IMR-90 (cell line): ENCODE results near the gene KLK1. TPM values are rescaled to one million over a fixed set of nuclear protein-coding genes. Genes with fewer than 3 reads are reported as not detected.

Experiments
- ATAC-seq: fragments of 200-7000 bp; cut with Tn5 transposase; 2 replicates; pipeline ENCODE4 v1.9.1; 2020; ENCODE audit warnings: low read depth, mild to moderate bottlenecking, moderate library complexity
- BruUV-seq: library from RNA; stranded (reverse); fragments of 400-500 nt; replicated peaks from 2 replicates; lab custom pipeline; 2021; lab: Mats Ljungman, UMichigan
- CTCF ChIA-PET: fragments of 300-600 bp; formaldehyde crosslinking; extraction: SDS; loops from one replicate; lab custom pipeline; 2021; ENCODE audit warnings: antibody characterized with exemption; lab: Yijun Ruan, JAX
- POLR2A ChIA-PET: fragments of 300-600 bp; sonication (Branson Sonifier 250); formaldehyde crosslinking; loops from one replicate; lab custom pipeline; 2022; ENCODE audit warnings: antibody characterized with exemption; ENCODE audit not compliant: unreplicated experiment; lab: Charles Lee
- DNase-seq: peaks from one replicate; pipeline ENCODE4 v3.0.0; 2013
- H2AFZ ChIP-seq: replicated peaks from 2 replicates; pipeline ENCODE3; 2013; ENCODE audit warnings: low read length, mild to moderate bottlenecking; ENCODE audit not compliant: poor library complexity
- H2AK5ac ChIP-seq: 2 replicates; pipeline ENCODE4 v1.6.1; 2013; ENCODE audit warnings: low read depth, low read length, inconsistent platforms
- H2AK9ac ChIP-seq: replicated peaks from 2 replicates; pipeline ENCODE3; 2013; ENCODE audit warnings: mild to moderate bottlenecking, low read depth, low read length, moderate library complexity; ENCODE audit not compliant: poor library complexity
- H2BK120ac ChIP-seq: 2 replicates; pipeline ENCODE4 v1.6.1; 2013; ENCODE audit warnings: low read depth, low read length, inconsistent platforms
- H2BK15ac ChIP-seq: 3 replicates; pipeline ENCODE4 v1.6.1; 2013; ENCODE audit warnings: low read depth, low read length, inconsistent platforms
- H2BK20ac ChIP-seq: 2 replicates; pipeline ENCODE4 v1.6.1; 2013; ENCODE audit warnings: low read depth, mild to moderate bottlenecking, inconsistent platforms, low read length, moderate library complexity
- H2BK5ac ChIP-seq: 2 replicates; pipeline ENCODE4 v1.6.1; 2013; ENCODE audit warnings: mild to moderate bottlenecking, low read depth, low read length, inconsistent platforms; ENCODE audit not compliant: poor library complexity, severe bottlenecking
- H3K14ac ChIP-seq: replicated peaks from 2 replicates; pipeline ENCODE4 v1.6.1; 2013; ENCODE audit warnings: low read depth, low read length, inconsistent platforms
- H3K18ac ChIP-seq: 2 replicates; pipeline ENCODE4 v1.6.1; 2013; ENCODE audit warnings: low read depth, low read length, control low read depth
- H3K23ac ChIP-seq: 2 replicates; pipeline ENCODE4 v1.6.1; 2013; ENCODE audit warnings: low read depth, low read length, inconsistent platforms
- H3K27ac ChIP-seq: 2 replicates; pipeline ENCODE4 v1.5.1; 2013; ENCODE audit warnings: mild to moderate bottlenecking, control low read depth, low read length; ENCODE audit not compliant: insufficient read depth
- H3K27me3 ChIP-seq: 2 replicates; pipeline ENCODE4 v1.6.1; 2013; ENCODE audit warnings: low read length; ENCODE audit not compliant: control insufficient read depth, insufficient read depth
- H3K36me3 ChIP-seq: 2 replicates; pipeline ENCODE4 v1.6.1; 2013; ENCODE audit warnings: low read length, mixed read lengths; ENCODE audit not compliant: control insufficient read depth, insufficient read depth
- H3K4ac ChIP-seq: 2 replicates; pipeline ENCODE4 v1.6.1; 2013; ENCODE audit warnings: low read depth, low read length, inconsistent platforms
- H3K4me1 ChIP-seq: 2 replicates; pipeline ENCODE4 v1.6.1; 2013; ENCODE audit warnings: low read length, mixed read lengths; ENCODE audit not compliant: control insufficient read depth, insufficient read depth
- H3K4me2 ChIP-seq: 2 replicates; pipeline ENCODE4 v1.6.1; 2013; ENCODE audit warnings: low read depth, mild to moderate bottlenecking, control low read depth, low read length, moderate library complexity
- H3K4me3 ChIP-seq: 2 replicates; pipeline ENCODE4 v1.5.1; 2013; ENCODE audit warnings: low read depth, mild to moderate bottlenecking, control low read depth, low read length, moderate library complexity; ENCODE audit not compliant: insufficient read depth
- H3K56ac ChIP-seq: 2 replicates; pipeline ENCODE4 v1.6.1; 2013; ENCODE audit warnings: low read length, inconsistent platforms; ENCODE audit not compliant: insufficient read depth; ENCODE audit errors: extremely low read depth
- H3K79me1 ChIP-seq, 2 experiments: 2 replicates each; pipeline ENCODE4 v1.6.1; 2013; ENCODE audit warnings: low read length in 2 of 2, inconsistent platforms in 1 of 2, low read depth in 1 of 2
- H3K9ac ChIP-seq: 2 replicates; pipeline ENCODE4 v1.6.1; 2013; ENCODE audit warnings: low read depth, low read length, control low read depth
- H3K9me1 ChIP-seq: 2 replicates; pipeline ENCODE4 v1.6.1; 2013; ENCODE audit warnings: low read length, inconsistent platforms; ENCODE audit not compliant: insufficient read depth
- H3K9me3 ChIP-seq: 2 replicates; pipeline ENCODE4 v1.6.1; 2013; ENCODE audit warnings: low read length; ENCODE audit not compliant: control insufficient read depth, insufficient read depth
- H4K20me1 ChIP-seq: 2 replicates; pipeline ENCODE4 v1.6.1; 2013; ENCODE audit warnings: low read length, inconsistent platforms; ENCODE audit not compliant: insufficient read depth
- H4K5ac ChIP-seq: 2 replicates; pipeline ENCODE4 v1.6.1; 2013; ENCODE audit warnings: mild to moderate bottlenecking, low read depth, low read length, control low read depth
- H4K8ac ChIP-seq, 2 experiments: 2 replicates each; pipeline ENCODE4 v1.6.1; 2013; ENCODE audit warnings: low read depth in 2 of 2, low read length in 2 of 2, control low read depth in 1 of 2, inconsistent platforms in 1 of 2
- H4K91ac ChIP-seq: 2 replicates; pipeline ENCODE4 v1.6.1; 2013; ENCODE audit warnings: low read depth, low read length, inconsistent platforms; ENCODE audit not compliant: insufficient read depth
- CEBPB ChIP-seq: IDR thresholded peaks from 2 replicates; pipeline ENCODE4 v1.6.1; 2012; ENCODE audit warnings: low read depth, low read length, improper control_type of control experiment
- CTCF ChIP-seq: conservative IDR thresholded peaks from 2 replicates; pipeline ENCODE4 v1.5.1; 2012; ENCODE audit warnings: mild to moderate bottlenecking, low read depth, low read length, improper control_type of control experiment
- USF2 ChIP-seq: fragments of 150-350 bp; IDR thresholded peaks from 2 replicates; pipeline ENCODE4 v1.6.1; 2017; ENCODE audit warnings: mild to moderate bottlenecking, antibody characterized with exemption, low read length, low read depth
- WGBS, 2 experiments: methylation state at CpG; one replicate each; pipeline versions ENCODE4 v1.1.5 to v1.1.7; 2013; ENCODE audit warnings: missing lambda C conversion rate in 2 of 2; ENCODE audit not compliant: insufficient read length in 1 of 2; ENCODE audit errors: extremely low coverage in 2 of 2; 5-methylcytosine and 5-hydroxymethylcytosine counted together
- dilution Hi-C: fragments of 300-500 bp; cut with HindIII; formaldehyde crosslinking; loops from one replicate; pipeline ENCODE4 v1.14.3; 2018; ENCODE audit warnings: low sequenced_read_pairs; ENCODE audit not compliant: unreplicated experiment
- in situ Hi-C: fragments of 300-500 bp; cut with MboI; formaldehyde crosslinking; loops from 3 replicates; pipeline ENCODE4 v1.14.3; 2019; ENCODE audit warnings: low sequenced_read_pairs, inconsistent platforms, mixed read lengths
- intact Hi-C: fragments of 100-400 bp; cut with micrococcal nuclease; formaldehyde crosslinking; loops from 2 replicates; pipeline ENCODE4 v1.10.0; 2022
- polyA plus RNA-seq, 3 experiments: library from polyadenylated mRNA; depleted of rRNA; stranded (reverse); fragments of >200 nt; gene quantifications; 2 replicates each; pipeline ENCODE4 v1.2.3, GENCODE V29; 2012; ENCODE audit warnings: low replicate concordance in 1 of 3
- total RNA-seq: library from RNA; depleted of rRNA; stranded (reverse); fragments of >200 nt; gene quantifications from 2 replicates; pipeline ENCODE4 v1.2.3, GENCODE V29; 2012

KLK1 gene
- total and polyA plus RNA-seq, 2 of the 4 experiments (the other 2 are of a cell fraction) = not detected

- Histone ChIP-seq H4K8ac (no peak overlapping the region), H3K56ac (no peak overlapping the region), H3K23ac (no peak overlapping the region), H2BK5ac (no peak overlapping the region), H4K5ac (no peak overlapping the region), H3K14ac (no peak overlapping the region), H2BK120ac (no peak overlapping the region), H3K36me3 (no peaks in the 10 kb centered on the region), H3K4me2 (no peak overlapping the region), H4K20me1 (no peaks in the 10 kb centered on the region), H3K18ac (no peak overlapping the region), H3K4me1 (no peaks in the 10 kb centered on the region), H3K4ac (no peak overlapping the region), H2AK9ac (no peak overlapping the region), H2AK5ac (no peak overlapping the region), H3K4me3 (no peak overlapping the region), H3K27ac (no peak overlapping the region), H2BK20ac (no peak overlapping the region), H3K9me1 (no peaks in the 10 kb centered on the region), H3K79me1 (no peaks in the 10 kb centered on the region), H4K91ac (no peak overlapping the region), H3K27me3 (no peaks in the 10 kb centered on the region), H2AFZ (no peak overlapping the region), H3K9me3 (no peaks in the 10 kb centered on the region), H3K9ac (no peak overlapping the region), H2BK15ac (no peak overlapping the region)
- TF ChIP-seq CTCF (peak; percentile 17; the same call in 1 of the 2 replicates), USF2 (no peak), CEBPB (no peak)
- in situ Hi-C loops = no loop called here
- dilution Hi-C loops = no loop called here
- no CpG with 5 or more reads among the region's 6 CpGs for WGBS, 2 experiments
- no peak for DNase-seq
- ATAC-seq = no peak
- POLR2A ChIA-PET = no interaction called here
- BruUV-seq = no TSS peak
- CTCF ChIA-PET = no interaction called here
- intact Hi-C loops = no loop called here
These were observed 14.7 kb upstream of the KLK1 start for GRCh38 chr19:50838239-50838638.
